Neural cell (in vitro differentiated cells): ENCODE measurements around the gene FLYWCH1. TPM values are rescaled to one million over a fixed set of nuclear protein-coding genes. Genes with fewer than 3 reads are reported as not detected.

Experiments
- H2AFZ ChIP-seq: fragments of 200-600, 300-800 bp; sonication (generic), shearing (Covaris generic); 2 replicates; pipeline ENCODE4 v1.6.0; 2014; ENCODE audit warnings: low read depth, mild to moderate bottlenecking, antibody characterized with exemption, low read length, moderate library complexity
- H3F3A ChIP-seq: fragments of 200-600 bp; shearing (Covaris generic); 2 replicates; pipeline ENCODE4 v1.6.1; 2016; ENCODE audit warnings: mild to moderate bottlenecking, moderate library complexity, mixed read lengths, antibody characterized with exemption, low read length; ENCODE audit not compliant: insufficient read depth, poor library complexity, severe bottlenecking
- H3K27ac ChIP-seq: fragments of 200-600, 300-800 bp; sonication (generic), shearing (Covaris generic); 2 replicates; pipeline ENCODE4 v1.5.1; 2014; ENCODE audit warnings: mild to moderate bottlenecking, low read length, moderate library complexity
- H3K27me3 ChIP-seq: fragments of 300-800, 200-600 bp; sonication (generic), shearing (Covaris generic); 2 replicates; pipeline ENCODE4 v1.6.0; 2014; ENCODE audit warnings: mild to moderate bottlenecking, low read depth, low read length, moderate library complexity; ENCODE audit not compliant: insufficient read depth
- H3K36me3 ChIP-seq: fragments of 300-800, 200-600 bp; sonication (generic), shearing (Covaris generic); 2 replicates; pipeline ENCODE4 v1.5.1; 2014; ENCODE audit warnings: mild to moderate bottlenecking, antibody characterized with exemption, low read length, moderate library complexity; ENCODE audit not compliant: insufficient read depth
- H3K4me2 ChIP-seq: fragments of 300-800, 200-600 bp; sonication (generic), shearing (Covaris generic); 2 replicates; pipeline ENCODE4 v1.6.0; 2014; ENCODE audit warnings: mild to moderate bottlenecking, low read length
- H3K4me3 ChIP-seq: fragments of 300-800, 200-600 bp; sonication (generic), shearing (Covaris generic); 2 replicates; pipeline ENCODE4 v1.5.1; 2014; ENCODE audit warnings: mild to moderate bottlenecking, low read length, moderate library complexity
- H3K79me2 ChIP-seq: fragments of 200-600 bp; shearing (Covaris generic); replicated peaks from 2 replicates; pipeline ENCODE4 v1.6.0; 2014; ENCODE audit warnings: mild to moderate bottlenecking, low read length, moderate library complexity; ENCODE audit not compliant: insufficient read depth
- H3K9ac ChIP-seq: fragments of 300-800, 200-600 bp; sonication (generic), shearing (Covaris generic); 2 replicates; pipeline ENCODE4 v1.6.1; 2016; ENCODE audit warnings: mild to moderate bottlenecking, low read length, mixed read lengths
- H3K9me2 ChIP-seq: fragments of 200-600 bp; shearing (Covaris generic); 2 replicates; pipeline ENCODE4 v1.6.1; 2016; ENCODE audit warnings: mild to moderate bottlenecking, low read length, mixed read lengths; ENCODE audit not compliant: insufficient read depth
- H3K9me3 ChIP-seq: fragments of 200-600, 300-800 bp; sonication (generic), shearing (Covaris generic); 2 replicates; pipeline ENCODE4 v1.6.1; 2016; ENCODE audit warnings: mild to moderate bottlenecking, mixed run types, low read length, moderate library complexity, mixed read lengths
- H4K20me1 ChIP-seq: fragments of 200-600 bp; shearing (Covaris generic); 2 replicates; pipeline ENCODE4 v1.6.1; 2016; ENCODE audit warnings: mild to moderate bottlenecking, mixed run types; ENCODE audit not compliant: insufficient read depth
- CTCF ChIP-seq: fragments of 450-650 bp; IDR thresholded peaks from 2 replicates; pipeline ENCODE4 v1.5.1; 2014; ENCODE audit warnings: antibody characterized with exemption, mild to moderate bottlenecking, moderate library complexity; ENCODE audit not compliant: poor library complexity, severe bottlenecking
- EP300 ChIP-seq: fragments of 450-650 bp; conservative IDR thresholded peaks from 2 replicates; pipeline ENCODE4 v1.6.1; 2014; ENCODE audit warnings: antibody characterized with exemption, mild to moderate bottlenecking, moderate library complexity; ENCODE audit not compliant: poor library complexity, severe bottlenecking
- EZH2 ChIP-seq: fragments of 200-600, 300-800 bp; shearing (Covaris generic), sonication (generic); IDR thresholded peaks from 2 replicates; pipeline ENCODE4 v1.6.1; 2014; ENCODE audit warnings: antibody characterized with exemption, low read length, borderline replicate concordance, mild to moderate bottlenecking; ENCODE audit not compliant: insufficient read depth, poor library complexity, severe bottlenecking
- MXI1 ChIP-seq: fragments of 450-650 bp; conservative IDR thresholded peaks from 2 replicates; pipeline ENCODE4 v1.6.1; 2014; ENCODE audit warnings: antibody characterized with exemption, mild to moderate bottlenecking; ENCODE audit not compliant: poor library complexity, severe bottlenecking
- POLR2AphosphoS5 ChIP-seq: IDR thresholded peaks from 2 replicates; pipeline ENCODE4 v1.6.1; 2012
- RAD21 ChIP-seq: fragments of 450-650 bp; conservative IDR thresholded peaks from 2 replicates; pipeline ENCODE4 v1.6.1; 2014; ENCODE audit warnings: antibody characterized with exemption, mild to moderate bottlenecking, moderate library complexity
- REST ChIP-seq: IDR thresholded peaks from 2 replicates; pipeline ENCODE4 v1.6.1; 2012; ENCODE audit warnings: borderline replicate concordance
- SMC3 ChIP-seq: fragments of 450-650 bp; conservative IDR thresholded peaks from 2 replicates; pipeline ENCODE4 v1.6.1; 2014; ENCODE audit warnings: antibody characterized with exemption, mild to moderate bottlenecking, moderate library complexity; ENCODE audit not compliant: poor library complexity
- TAF1 ChIP-seq: IDR thresholded peaks from 2 replicates; pipeline ENCODE4 v1.6.1; 2012; ENCODE audit warnings: low read depth
- polyA plus RNA-seq: library from polyadenylated mRNA; depleted of rRNA; stranded (reverse); fragments of >200 nt; gene quantifications from 2 replicates; pipeline ENCODE4 v1.2.3, GENCODE V29; 2014

Gene FLYWCH1
- polyA plus RNA-seq, 1 donor from 2014 or later, result 33.0 TPM

- Histone ChIP-seq H3K27me3 (peaks cover 29% of the 10 kb centered on the region), H3K36me3 (no peaks in the 10 kb centered on the region), H3K27ac (no peak overlapping the region), H3K79me2 (no peaks in the 10 kb centered on the region), H3K9me3 (no peaks in the 10 kb centered on the region), H3K4me2 (no peak overlapping the region), H3K9ac (no peak overlapping the region), H3F3A (no peaks in the 10 kb centered on the region), H4K20me1 (no peaks in the 10 kb centered on the region), H2AFZ (no peak overlapping the region), H3K9me2 (no peaks in the 10 kb centered on the region), H3K4me3 (no peak overlapping the region)
- TF ChIP-seq EZH2, result no peak
- TF ChIP-seq SMC3, result no peak
- no peak for TF ChIP-seq TAF1
- TF ChIP-seq CTCF, result no peak
- no peak for TF ChIP-seq POLR2AphosphoS5
- TF ChIP-seq MXI1, result no peak
- no peak for TF ChIP-seq RAD21
- no peak for TF ChIP-seq EP300
Observed at GRCh38 chr16:2960183-2961010, 48.7 kb downstream of the FLYWCH1 start.

GRCh38 chr16:2962334-2963073, 50.8 kb downstream of the FLYWCH1 start:
- Histone ChIP-seq H3K27ac (no peak overlapping the region), H4K20me1 (no peaks in the 10 kb centered on the region), H3K9me2 (no peaks in the 10 kb centered on the region), H3K9ac (no peak overlapping the region), H3K36me3 (no peaks in the 10 kb centered on the region), H3K4me2 (no peak overlapping the region), H3K27me3 (peaks cover 48% of the 10 kb centered on the region), H3K4me3 (no peak overlapping the region), H3K9me3 (no peaks in the 10 kb centered on the region), H3K79me2 (no peaks in the 10 kb centered on the region), H3F3A (no peaks in the 10 kb centered on the region), H2AFZ (no peak overlapping the region)
- TF ChIP-seq EP300 (no peak), RAD21 (no peak), CTCF (no peak), MXI1 (no peak), REST (no peak), TAF1 (no peak), SMC3 (no peak), EZH2 (no peak), POLR2AphosphoS5 (no peak)
